DND-41 (cell line): Measurements from ENCODE around the gene UBASH3B.

Experiments used
- ATAC-seq: fragments of 200-7000 bp; cut with Tn5 transposase; 3 replicates; pipeline ENCODE4 v1.9.1; 2021; ENCODE audit warnings: low read depth; ENCODE audit not compliant: insufficient read depth
- DNase-seq: peaks from one replicate; pipeline ENCODE4 v3.0.0-alpha.2; 2020
- H2AFZ ChIP-seq: 2 replicates; pipeline ENCODE4 v1.6.0; 2012; ENCODE audit warnings: low read depth, low read length
- H3K27ac ChIP-seq: 2 replicates; pipeline ENCODE4 v1.5.1; 2012; ENCODE audit warnings: low read length, inconsistent platforms
- H3K27me3 ChIP-seq: fragments of 200-600 bp; sonication (generic); 2 replicates; pipeline ENCODE4 v1.6.0; 2012; ENCODE audit warnings: low read length, mild to moderate bottlenecking, inconsistent platforms; ENCODE audit not compliant: insufficient read depth, poor library complexity
- H3K36me3 ChIP-seq: 2 replicates; pipeline ENCODE4 v1.5.1; 2012; ENCODE audit warnings: low read length, inconsistent platforms; ENCODE audit not compliant: insufficient read depth
- H3K4me1 ChIP-seq: 2 replicates; pipeline ENCODE4 v1.5.1; 2012; ENCODE audit warnings: mild to moderate bottlenecking, low read length; ENCODE audit not compliant: insufficient read depth
- H3K4me2 ChIP-seq: 2 replicates; pipeline ENCODE4 v1.6.0; 2012; ENCODE audit warnings: mild to moderate bottlenecking, moderate library complexity, low read length, inconsistent platforms; ENCODE audit not compliant: insufficient read depth
- H3K4me3 ChIP-seq, 2 experiments: fragments of 200-600 bp in 1 of 2; shearing (Covaris generic) in 1 of 2; 2 replicates each; pipeline ENCODE4 v1.5.1; 2012 to 2016; ENCODE audit warnings: inconsistent platforms in 2 of 2, low read length in 2 of 2, mild to moderate bottlenecking in 2 of 2, low read depth in 1 of 2, moderate library complexity in 1 of 2
- H3K79me2 ChIP-seq: 2 replicates; pipeline ENCODE4 v1.6.0; 2012; ENCODE audit warnings: low read length, inconsistent platforms; ENCODE audit not compliant: insufficient read depth
- H3K9ac ChIP-seq: 2 replicates; pipeline ENCODE4 v1.6.0; 2012; ENCODE audit warnings: low read depth, mild to moderate bottlenecking, inconsistent platforms, low read length, moderate library complexity
- H3K9me3 ChIP-seq: 2 replicates; pipeline ENCODE4 v1.5.1; 2012; ENCODE audit warnings: low read length, moderate library complexity, mild to moderate bottlenecking, inconsistent platforms; ENCODE audit not compliant: insufficient read depth, severe bottlenecking
- H4K20me1 ChIP-seq: 2 replicates; pipeline ENCODE4 v1.6.0; 2012; ENCODE audit warnings: low read length; ENCODE audit not compliant: insufficient read depth
- CTCF ChIP-seq: IDR thresholded peaks from 2 replicates; pipeline ENCODE4 v1.5.1; 2012; ENCODE audit warnings: borderline replicate concordance, low read length, moderate library complexity, mild to moderate bottlenecking; ENCODE audit not compliant: poor library complexity, severe bottlenecking; ENCODE audit errors: extremely low read depth
- EZH2 ChIP-seq: IDR thresholded peaks from 3 replicates; pipeline ENCODE4 v1.6.1; 2012; ENCODE audit warnings: borderline replicate concordance, low read depth, mild to moderate bottlenecking, moderate library complexity, low read length, inconsistent platforms; ENCODE audit not compliant: severe bottlenecking

UBASH3B gene

GRCh38 chr11:122616718-122617117 is 38.8 kb upstream of the UBASH3B start:
- H3K9me3 ChIP-seq: no peaks in the 10 kb centered on the region
- no peaks in the 10 kb centered on the region for H3K79me2 ChIP-seq
- no peaks in the 10 kb centered on the region for H4K20me1 ChIP-seq
- DNase-seq (no peak), ATAC-seq (no peak)
- H2AFZ ChIP-seq: no peak overlapping the region
- H3K27ac ChIP-seq: no peak overlapping the region
- H3K36me3 ChIP-seq: no peaks in the 10 kb centered on the region
- H3K9ac ChIP-seq: no peak overlapping the region
- no peaks in the 10 kb centered on the region for H3K4me1 ChIP-seq
- H3K4me2 ChIP-seq: no peak overlapping the region
- no peak overlapping the region for H3K4me3 ChIP-seq
- TF ChIP-seq EZH2 (no peak), CTCF (no peak)
- H3K27me3 ChIP-seq: no peaks in the 10 kb centered on the region

GRCh38 chr11:122617297-122617696 is 38.2 kb upstream of the UBASH3B start:
- Histone ChIP-seq H3K27me3 (no peaks in the 10 kb centered on the region), H3K4me1 (no peaks in the 10 kb centered on the region), H3K4me2 (no peak overlapping the region), H3K9ac (no peak overlapping the region), H3K36me3 (no peaks in the 10 kb centered on the region), H2AFZ (no peak overlapping the region), H3K79me2 (no peaks in the 10 kb centered on the region), H3K4me3 (no peak overlapping the region), H3K9me3 (no peaks in the 10 kb centered on the region), H3K27ac (no peak overlapping the region), H4K20me1 (no peaks in the 10 kb centered on the region)
- DNase-seq: no peak
- no peak for ATAC-seq
- no peak for TF ChIP-seq CTCF
- TF ChIP-seq EZH2: no peak

GRCh38 chr11:122617926-122618325 is 37.6 kb upstream of the UBASH3B start:
- Histone ChIP-seq H3K4me2 (no peak overlapping the region), H3K9ac (no peak overlapping the region), H4K20me1 (no peaks in the 10 kb centered on the region), H3K79me2 (no peaks in the 10 kb centered on the region), H3K9me3 (no peaks in the 10 kb centered on the region), H3K36me3 (no peaks in the 10 kb centered on the region), H2AFZ (no peak overlapping the region), H3K4me3 (no peak overlapping the region), H3K27ac (no peak overlapping the region), H3K4me1 (no peaks in the 10 kb centered on the region), H3K27me3 (no peaks in the 10 kb centered on the region)
- no peak for ATAC-seq
- no peak for DNase-seq
- TF ChIP-seq EZH2 (no peak), CTCF (no peak)

GRCh38 chr11:122618927-122619326 is 36.6 kb upstream of the UBASH3B start:
- ATAC-seq: no peak

More at GRCh38 chr11:122618927-122619326, 36.6 kb upstream of the UBASH3B start:
- Histone ChIP-seq H4K20me1 (no peaks in the 10 kb centered on the region), H3K4me2 (no peak overlapping the region), H2AFZ (no peak overlapping the region), H3K27me3 (no peaks in the 10 kb centered on the region), H3K9ac (no peak overlapping the region), H3K27ac (no peak overlapping the region), H3K4me3 (no peak overlapping the region), H3K36me3 (no peaks in the 10 kb centered on the region), H3K4me1 (no peaks in the 10 kb centered on the region), H3K9me3 (no peaks in the 10 kb centered on the region), H3K79me2 (no peaks in the 10 kb centered on the region)
- no peak for DNase-seq
- TF ChIP-seq EZH2 (no peak), CTCF (no peak)
